ENCODE data around the gene CKAP4. TPM values are rescaled to one million over a fixed set of nuclear protein-coding genes. Genes with fewer than 3 reads are reported as not detected.

The CKAP4 gene
- total RNA-seq, 6 experiments from 2014 or later = 16.8 to 43.7 (median 28.3) TPM

DNA sequence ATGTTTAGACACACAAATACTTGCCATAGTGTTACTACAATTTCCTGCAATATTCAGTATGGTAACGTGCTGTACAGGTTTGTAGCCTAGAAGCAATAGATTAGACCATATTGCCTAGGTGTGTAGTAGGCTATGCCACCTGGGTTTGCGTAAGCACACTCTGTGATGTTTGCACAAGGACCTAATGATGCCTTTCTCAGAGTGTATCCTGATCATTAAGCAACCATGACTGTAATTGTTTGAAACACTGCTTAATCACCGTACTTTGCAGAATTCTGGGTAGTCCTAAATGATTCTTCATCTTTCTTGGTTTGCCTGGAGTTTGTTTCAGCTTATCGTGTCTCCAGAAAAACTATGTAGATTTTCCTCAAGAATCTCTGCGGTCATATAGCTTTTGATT lies 43.5 kb upstream of the CKAP4 start:
- ATAC-seq = peak in 2 of 4 donors; percentile 32 to 51
- no peak overlapping the region for H3K4me3 ChIP-seq
- H3K9me3 ChIP-seq = no peaks in the 10 kb centered on the region
- no peak for TF ChIP-seq POLR2A (IDR thresholded peaks at IDR 0.05)
- TF ChIP-seq, protein P1, sequence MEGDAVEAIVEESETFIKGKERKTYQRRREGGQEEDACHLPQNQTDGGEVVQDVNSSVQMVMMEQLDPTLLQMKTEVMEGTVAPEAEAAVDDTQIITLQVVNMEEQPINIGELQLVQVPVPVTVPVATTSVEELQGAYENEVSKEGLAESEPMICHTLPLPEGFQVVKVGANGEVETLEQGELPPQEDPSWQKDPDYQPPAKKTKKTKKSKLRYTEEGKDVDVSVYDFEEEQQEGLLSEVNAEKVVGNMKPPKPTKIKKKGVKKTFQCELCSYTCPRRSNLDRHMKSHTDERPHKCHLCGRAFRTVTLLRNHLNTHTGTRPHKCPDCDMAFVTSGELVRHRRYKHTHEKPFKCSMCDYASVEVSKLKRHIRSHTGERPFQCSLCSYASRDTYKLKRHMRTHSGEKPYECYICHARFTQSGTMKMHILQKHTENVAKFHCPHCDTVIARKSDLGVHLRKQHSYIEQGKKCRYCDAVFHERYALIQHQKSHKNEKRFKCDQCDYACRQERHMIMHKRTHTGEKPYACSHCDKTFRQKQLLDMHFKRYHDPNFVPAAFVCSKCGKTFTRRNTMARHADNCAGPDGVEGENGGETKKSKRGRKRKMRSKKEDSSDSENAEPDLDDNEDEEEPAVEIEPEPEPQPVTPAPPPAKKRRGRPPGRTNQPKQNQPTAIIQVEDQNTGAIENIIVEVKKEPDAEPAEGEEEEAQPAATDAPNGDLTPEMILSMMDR (IDR thresholded peaks at IDR 0.05) = no peak
- H3K27me3 ChIP-seq = no peaks in the 10 kb centered on the region
- DNase-seq = no peak
- intact Hi-C loops (cut with DNase I) = no loop called here
- H3K36me3 ChIP-seq = no peaks in the 10 kb centered on the region
- H3K4me1 ChIP-seq = no peaks in the 10 kb centered on the region
- H3K27ac ChIP-seq = no peak overlapping the region
- 57% methylated on average over 5 of the region's 5 CpGs for WGBS (ENCODE audit: insufficient coverage, low coverage, low lambda C conversion rate, missing lambda C conversion rate)

DNA sequence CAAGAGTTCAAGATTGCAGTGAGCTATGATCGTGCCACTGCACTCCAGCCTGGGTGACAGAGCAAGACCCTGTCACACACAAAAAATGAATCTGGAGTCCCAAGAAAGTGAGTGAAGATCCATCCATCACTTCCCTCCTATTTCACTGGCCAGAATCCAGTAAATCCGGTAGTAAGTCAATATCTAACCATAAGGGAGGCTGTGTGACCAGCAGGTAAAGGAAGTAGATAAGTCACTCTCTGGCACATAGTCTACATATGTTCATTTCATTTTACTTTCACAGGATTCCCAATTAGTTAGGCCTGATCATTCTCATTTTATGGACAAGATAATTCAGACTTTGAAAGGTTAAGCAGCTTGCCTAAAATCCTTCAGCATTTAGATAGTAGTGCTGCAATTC lies 42.8 kb upstream of the CKAP4 start:
- H3K36me3 ChIP-seq = no peaks in the 10 kb centered on the region
- no peak overlapping the region for H3K4me3 ChIP-seq
- no peaks in the 10 kb centered on the region for H3K27me3 ChIP-seq
- TF ChIP-seq, protein P1 (IDR thresholded peaks at IDR 0.05) = no peak
- TF ChIP-seq POLR2A (IDR thresholded peaks at IDR 0.05) = no peak
- DNase-seq (no peak), ATAC-seq (no peak)
- no peaks in the 10 kb centered on the region for H3K4me1 ChIP-seq
- no peaks in the 10 kb centered on the region for H3K9me3 ChIP-seq
- no peak overlapping the region for H3K27ac ChIP-seq
- WGBS (ENCODE audit: insufficient coverage, low coverage, low lambda C conversion rate, missing lambda C conversion rate) = 44% methylated on average over 2 of the region's 2 CpGs
- intact Hi-C loops (cut with DNase I) = no loop called here

DNA sequence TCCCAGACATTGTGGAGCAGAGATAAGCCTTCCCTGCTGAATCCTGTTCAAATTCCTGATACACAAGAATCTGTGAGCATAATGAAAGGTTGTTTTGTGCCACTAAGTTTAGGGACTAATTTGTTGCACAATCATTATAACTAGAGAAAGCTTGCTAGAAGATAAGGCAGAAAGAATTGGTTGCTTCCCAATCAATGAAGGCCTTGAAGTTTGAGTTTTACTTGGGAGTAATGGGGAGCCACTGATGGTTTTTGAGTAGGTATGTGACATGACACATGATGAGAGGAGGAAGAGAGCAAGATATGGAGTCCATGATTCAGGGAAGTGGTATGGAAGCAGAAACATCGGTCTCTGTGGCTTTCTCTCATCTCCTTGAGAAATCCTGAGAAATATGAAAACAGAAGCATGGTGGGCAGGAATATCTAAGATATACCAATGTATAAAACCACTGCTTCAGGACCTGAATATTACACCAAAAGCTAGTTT lies 41.4 kb upstream of the CKAP4 start:
- ATAC-seq (no peak), DNase-seq (no peak)
- no peaks in the 10 kb centered on the region for H3K36me3 ChIP-seq
- no peaks in the 10 kb centered on the region for H3K4me1 ChIP-seq
- intact Hi-C loops (cut with DNase I) = no loop called here
- H3K4me3 ChIP-seq = no peak overlapping the region
- 89% methylated on average over 1 of the region's 1 CpG for WGBS (ENCODE audit: insufficient coverage, low coverage, low lambda C conversion rate, missing lambda C conversion rate)
- H3K27me3 ChIP-seq = no peaks in the 10 kb centered on the region
- H3K27ac ChIP-seq = no peak overlapping the region
- TF ChIP-seq, protein P1 (IDR thresholded peaks at IDR 0.05) = no peak
- TF ChIP-seq POLR2A (IDR thresholded peaks at IDR 0.05) = no peak
- H3K9me3 ChIP-seq = no peaks in the 10 kb centered on the region

DNA sequence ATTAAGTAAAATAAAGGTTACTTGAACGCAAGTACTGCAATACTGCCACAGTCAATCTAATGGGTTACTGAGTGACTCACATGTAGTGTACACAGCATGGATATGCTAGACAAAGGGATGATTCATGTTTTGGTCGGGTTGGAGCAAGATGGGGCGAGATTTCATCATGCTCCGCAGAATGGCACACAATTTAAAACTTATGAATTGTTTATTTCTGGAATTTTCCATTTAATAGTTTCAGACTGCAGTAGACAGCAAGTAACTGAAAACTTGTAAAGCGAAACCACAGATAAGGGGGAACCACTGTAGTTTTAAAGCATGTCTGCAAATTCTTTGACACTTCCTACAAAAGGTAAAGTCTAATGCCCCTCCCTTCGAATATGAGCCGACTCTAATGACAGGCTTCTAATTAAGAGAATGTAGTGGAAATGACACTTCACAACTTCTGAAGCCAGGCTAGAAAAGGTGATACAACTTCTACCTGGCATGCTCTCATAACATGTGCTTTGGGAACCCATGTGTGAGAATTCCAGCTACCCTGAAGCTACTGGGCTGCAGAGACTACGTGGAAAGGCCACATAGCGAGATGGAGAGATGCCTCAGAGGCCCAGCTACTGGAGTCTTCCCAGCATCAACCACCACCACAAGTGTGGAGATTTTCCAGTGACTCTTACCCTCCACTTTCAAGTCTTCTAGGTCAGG lies 40.8 kb upstream of the CKAP4 start:
- intact Hi-C loops (cut with DNase I) = no loop called here
- no peaks in the 10 kb centered on the region for H3K9me3 ChIP-seq
- H3K36me3 ChIP-seq = no peaks in the 10 kb centered on the region
- ATAC-seq = peak in 2 of 4 donors; percentile 79 to 93
- H3K4me1 ChIP-seq = no peaks in the 10 kb centered on the region
- DNase-seq = no peak
- WGBS (ENCODE audit: insufficient coverage, low coverage, low lambda C conversion rate, missing lambda C conversion rate) = 73% methylated on average over 9 of the region's 9 CpGs
- no peaks in the 10 kb centered on the region for H3K27me3 ChIP-seq
- no peak overlapping the region for H3K27ac ChIP-seq
- no peak for TF ChIP-seq POLR2A (IDR thresholded peaks at IDR 0.05)
- TF ChIP-seq, protein P1 (IDR thresholded peaks at IDR 0.05) = no peak
- H3K4me3 ChIP-seq = no peak overlapping the region
